Smooth muscle cell of the coronary artery (primary cell): ENCODE measurements around the gene NTN3. TPM values are rescaled to one million over a fixed set of nuclear protein-coding genes. Genes with fewer than 3 reads are reported as not detected.

ENCODE experiments used
- total RNA-seq: library from RNA; depleted of rRNA; stranded (reverse); fragments of >200 nt; gene quantifications from 2 replicates; pipeline ENCODE4 v1.2.3, GENCODE V29; 2014; ENCODE audit warnings: low replicate concordance

The NTN3 gene
- total RNA-seq: 0.23 and 0.47 TPM in 2 replicates

GRCh38 chr16:2471016-2471652 lies at the start of gene NTN3:
NTN3 (plus strand) TSS chr16:2471297; CDS start chr16:2471702, 405 bp downstream.

GRCh38 chr16:2429034-2429770 lies 41.9 kb upstream of the NTN3 start, which contains the start of gene CCNF:
CCNF (plus strand) TSS chr16:2429447; CDS start chr16:2429482, 35 bp downstream.

GRCh38 chr16:2459647-2460390 lies 11.3 kb upstream of the NTN3 start, which contains the start of gene TEDC2:
TEDC2 (plus strand) TSS chr16:2460109; CDS start chr16:2460145, 36 bp downstream.

GRCh38 chr16:2474877-2475412 lies 3.8 kb downstream of the NTN3 start, which contains the start of gene TBC1D24:
TBC1D24 (plus strand) TSS chr16:2475127; CDS start chr16:2496149, 21,022 bp downstream.

GRCh38 chr16:2513405-2514332 lies 42.6 kb downstream of the NTN3 start, which contains the start of gene ATP6V0C:
ATP6V0C (plus strand) TSS chr16:2513952; CDS start chr16:2514104, 152 bp downstream.

GRCh38 chr16:2520097-2520783 lies 49.1 kb downstream of the NTN3 start, which contains the start of gene AMDHD2:
AMDHD2 (plus strand) TSS chr16:2520371; CDS start chr16:2520459, 88 bp downstream.

Other genes starting within 250 kb of the NTN3 start
- gene E4F1, start 247.7 kb upstream of the NTN3 start, total RNA-seq: 26.2 and 33.9 TPM in 2 replicates
- 0.38 and 1.1 TPM in 2 replicates for gene DNASE1L2, start 234.9 kb upstream of the NTN3 start, total RNA-seq
- 15.2 and 32.6 TPM in 2 replicates for gene ECI1, start 219.7 kb upstream of the NTN3 start, total RNA-seq
- gene RNPS1, start 203.2 kb upstream of the NTN3 start, total RNA-seq: 19.3 and 47.3 TPM in 2 replicates
- 1.2 and 1.7 TPM in 2 replicates for gene ABCA3, start 130.6 kb upstream of the NTN3 start, total RNA-seq
- gene CCNF, start 41.9 kb upstream of the NTN3 start, total RNA-seq: 3.9 and 9.0 TPM in 2 replicates
- under 0.01 and 2.9 TPM in 2 replicates for gene TEDC2, start 11.2 kb upstream of the NTN3 start, total RNA-seq
- 12.9 and 17.7 TPM in 2 replicates for gene TBC1D24, start 3.8 kb downstream of the NTN3 start, total RNA-seq
- gene ATP6V0C, start 42.7 kb downstream of the NTN3 start, total RNA-seq: 5.1 and 8.2 TPM in 2 replicates
- 25.4 and 84.2 TPM in 2 replicates for gene AMDHD2, start 49.1 kb downstream of the NTN3 start, total RNA-seq
- 0.08 and 0.12 TPM in 2 replicates for gene CEMP1, start 60.1 kb downstream of the NTN3 start, total RNA-seq
- 10.5 and 12.0 TPM in 2 replicates for gene PDPK1, start 66.7 kb downstream of the NTN3 start, total RNA-seq
- gene KCTD5, start 211.2 kb downstream of the NTN3 start, total RNA-seq: 11.8 and 24.8 TPM in 2 replicates
- 0.23 and 0.70 TPM in 2 replicates for gene PRSS27, start 248.9 kb downstream of the NTN3 start, total RNA-seq